ENCODE results near the gene SARS1. TPM values are rescaled to one million over a fixed set of nuclear protein-coding genes. Genes with fewer than 3 reads are reported as not detected.

SARS1 gene
- total and polyA plus RNA-seq, 2 of the 13 experiments (the other 11 are each of a cell fraction or from before 2014, with no cell fraction given) = 103 to 134 TPM

- TF ChIP-seq ZNF747 (CRISPR knock-in tag; IDR thresholded peaks at IDR 0.05; ENCODE audit: borderline replicate concordance) (no peak), ZNF260 (CRISPR knock-in tag; IDR thresholded peaks at IDR 0.05; ENCODE audit: borderline replicate concordance, low read depth) (no peak), CBFB (CRISPR knock-in tag; IDR thresholded peaks at IDR 0.05) (no peak; the same call in 1 of the 2 replicates), AKNA (CRISPR knock-in tag; IDR thresholded peaks at IDR 0.05; ENCODE audit: borderline replicate concordance) (no peak), SIN3B (IDR thresholded peaks at IDR 0.05; ENCODE audit: low read length) (no peak), E2F2 (CRISPR knock-in tag; IDR thresholded peaks at IDR 0.05; ENCODE audit: borderline replicate concordance) (0 out of 2 replicates have a peak, but pooled peaks have one; percentile 63), ZBTB38 (CRISPR knock-in tag; IDR thresholded peaks at IDR 0.05) (peak; percentile 63; the same call in 1 of the 2 replicates), ZNF292 (CRISPR knock-in tag; IDR thresholded peaks at IDR 0.05; ENCODE audit: borderline replicate concordance, low read depth) (0 out of 2 replicates have a peak, but pooled peaks have one; percentile 45), ZBTB4 (CRISPR knock-in tag; IDR thresholded peaks at IDR 0.05; ENCODE audit: borderline replicate concordance) (no peak), ZBTB8A (CRISPR knock-in tag; IDR thresholded peaks at IDR 0.05; ENCODE audit: borderline replicate concordance, low read depth) (no peak), KLF15 (CRISPR knock-in tag; IDR thresholded peaks at IDR 0.05; ENCODE audit: borderline replicate concordance) (no peak), DRAP1 (CRISPR knock-in tag; IDR thresholded peaks at IDR 0.05) (no peak; the same call in 1 of the 2 replicates), ZNF235 (CRISPR knock-in tag; IDR thresholded peaks at IDR 0.05; ENCODE audit: borderline replicate concordance) (no peak), ZNF556 (CRISPR knock-in tag; IDR thresholded peaks at IDR 0.05; ENCODE audit: borderline replicate concordance) (0 out of 2 replicates have a peak, but pooled peaks have one; percentile 42), AHR (CRISPR knock-in tag; IDR thresholded peaks at IDR 0.05) (no peak)
Measured at GRCh38 chr1:109274533-109275476, 61.1 kb downstream of the SARS1 start (continued).

All from HepG2 (cell line).